MM.1S (cell line): ENCODE data around the gene MUC5AC.

Source experiments
- EZH2 ChIP-seq: fragments of 300-600 bp; sonication (generic); optimal IDR thresholded peaks from 2 replicates; pipeline ENCODE3; 2017; ENCODE audit warnings: low read depth, mild to moderate bottlenecking, antibody characterized with exemption, low read length, mixed read lengths
- EZH2phosphoT487 ChIP-seq: fragments of 300-600 bp; sonication (generic); IDR thresholded peaks from 2 replicates; pipeline ENCODE4 v1.6.1; 2018; ENCODE audit warnings: antibody characterized with exemption, low read length
- TF ChIP-seq, protein P1 (sequence below): fragments of 300-600 bp; sonication (generic); IDR thresholded peaks from 2 replicates; pipeline ENCODE4 v1.5.1; 2016; ENCODE audit warnings: antibody characterized with exemption, low read length, mixed read lengths

DNA sequence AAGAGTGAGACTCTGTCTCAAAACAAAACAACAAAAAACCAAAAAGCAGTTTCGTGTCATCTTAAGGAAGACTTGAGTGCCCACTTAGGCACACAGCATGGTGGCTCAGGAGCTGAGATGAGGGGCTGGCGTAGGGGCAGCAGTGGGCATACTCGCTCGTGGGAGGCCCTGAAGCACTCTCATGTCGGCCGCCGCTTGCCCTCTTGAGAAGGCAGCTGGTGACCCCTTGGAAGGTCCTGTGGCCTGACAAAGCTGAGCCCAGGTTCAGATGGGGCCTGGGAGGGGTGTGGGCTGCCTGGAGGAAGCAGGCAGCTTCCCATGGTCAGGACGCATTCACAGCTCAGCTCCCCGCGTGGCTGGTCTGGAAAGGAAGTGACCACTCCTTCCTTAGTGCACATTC, 80.1 kb downstream of the MUC5AC start:
- TF ChIP-seq, protein P1, sequence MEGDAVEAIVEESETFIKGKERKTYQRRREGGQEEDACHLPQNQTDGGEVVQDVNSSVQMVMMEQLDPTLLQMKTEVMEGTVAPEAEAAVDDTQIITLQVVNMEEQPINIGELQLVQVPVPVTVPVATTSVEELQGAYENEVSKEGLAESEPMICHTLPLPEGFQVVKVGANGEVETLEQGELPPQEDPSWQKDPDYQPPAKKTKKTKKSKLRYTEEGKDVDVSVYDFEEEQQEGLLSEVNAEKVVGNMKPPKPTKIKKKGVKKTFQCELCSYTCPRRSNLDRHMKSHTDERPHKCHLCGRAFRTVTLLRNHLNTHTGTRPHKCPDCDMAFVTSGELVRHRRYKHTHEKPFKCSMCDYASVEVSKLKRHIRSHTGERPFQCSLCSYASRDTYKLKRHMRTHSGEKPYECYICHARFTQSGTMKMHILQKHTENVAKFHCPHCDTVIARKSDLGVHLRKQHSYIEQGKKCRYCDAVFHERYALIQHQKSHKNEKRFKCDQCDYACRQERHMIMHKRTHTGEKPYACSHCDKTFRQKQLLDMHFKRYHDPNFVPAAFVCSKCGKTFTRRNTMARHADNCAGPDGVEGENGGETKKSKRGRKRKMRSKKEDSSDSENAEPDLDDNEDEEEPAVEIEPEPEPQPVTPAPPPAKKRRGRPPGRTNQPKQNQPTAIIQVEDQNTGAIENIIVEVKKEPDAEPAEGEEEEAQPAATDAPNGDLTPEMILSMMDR: no peak
- TF ChIP-seq EZH2phosphoT487 (no peak), EZH2 (no peak)
